Prostate gland (tissue), 2 donors: ENCODE measurements around the gene KDM4C.

ENCODE experiments used
- CTCF ChIP-seq, 4 experiments: fragments of 200-600 bp in 2 of 4; fragments of 450-650 bp in 2 of 4; sonication (generic) in 2 of 4; IDR thresholded peaks; 1 replicate in 3 of 4; 2 replicates in 1 of 4; pipeline ENCODE4 v1.5.1; 2016 to 2019; ENCODE audit warnings: antibody characterized with exemption in 4 of 4, mild to moderate bottlenecking in 2 of 4, moderate library complexity in 2 of 4
- POLR2A ChIP-seq: fragments of 450-650 bp; IDR thresholded peaks from one replicate; pipeline ENCODE4 v1.6.1; 2016; ENCODE audit warnings: antibody characterized with exemption, mild to moderate bottlenecking
- POLR2AphosphoS5 ChIP-seq: sonication (generic); formaldehyde crosslinking; IDR thresholded peaks from one replicate; pipeline ENCODE4 v1.6.1; 2017; ENCODE audit warnings: antibody characterized with exemption

GRCh38 chr9:6790866-6791265 lies 33.1 kb downstream of the KDM4C start:
- TF ChIP-seq CTCF (IDR thresholded peaks at IDR 0.05) = no peak
- no peak for TF ChIP-seq POLR2A
- no peak for TF ChIP-seq POLR2AphosphoS5
